ENCODE measurements around the gene SHFL. TPM values are rescaled to one million over a fixed set of nuclear protein-coding genes. Genes with fewer than 3 reads are reported as not detected.

The SHFL gene
- total RNA-seq, 5 donors from 2014 or later (not counting 1 experiment from before 2014, with no cell fraction given) = 75.5 to 116 (median 109) TPM

- Mint-ChIP-seq H3K4me3 (peak overlapping the region; percentile 46 to 68 (median 59)), H3K27me3 (no peaks in the 10 kb centered on the region), H3K4me1 (peaks cover 27 to 40% (median 33%) of the 10 kb centered on the region in 3 donors), H3K36me3 (peaks cover 16% of the 10 kb centered on the region), H3K9me3 (no peaks in the 10 kb centered on the region), H3K27ac (peak overlapping the region; percentile 36 to 71)
- H3K36me3 ChIP-seq (ENCODE audit: control insufficient read depth in 2 of 2, extremely low read depth in 1 of 2, insufficient read depth in 1 of 2, low read length in 1 of 2) = peaks cover 4 to 21% of the 10 kb centered on the region in 2 donors
- H3K27ac ChIP-seq (ENCODE audit: low read length) = peak overlapping the region; percentile 66
- H3K4me3 ChIP-seq (ENCODE audit: control insufficient read depth in 1 of 2, extremely low read depth in 1 of 2, low read length in 1 of 2) = peak overlapping the region; percentile 23 to 41
- CTCF ChIA-PET = interaction anchor here in 1 of 2 donors (0.7 to 1.6 kb wide), 7 partner anchors 8 to 153 kb away, joined by 4 to 16 read pairs (median 6); partner anchors contain the start of genes P2RY11 and PPAN
- H3K9me3 ChIP-seq = no peaks in the 10 kb centered on the region
- POLR2A ChIA-PET = interaction anchor here in 1 of 2 donors (0.6 kb wide), 1 partner anchor 45 kb away, joined by 5 read pairs; no protein-coding TSS in a partner anchor
- WGBS (ENCODE audit: insufficient coverage) = 34% methylated on average over 18 of the region's 26 CpGs
- H3K4me1 ChIP-seq (ENCODE audit: control insufficient read depth in 1 of 2, extremely low read depth in 1 of 2, insufficient read depth in 2 of 2, low read length in 2 of 2) = peaks cover 14 to 56% of the 10 kb centered on the region in 2 experiments
- no peak for DNase-seq
- ATAC-seq (replicated peaks in 1 of 4) = no peak
- no peaks in the 10 kb centered on the region for H3K27me3 ChIP-seq (replicated peaks in 1 of 2; ENCODE audit: control insufficient read depth in 2 of 2, extremely low read depth in 1 of 2, insufficient read depth in 2 of 2, low read length in 1 of 2)
Measured at GRCh38 chr19:10096615-10096963, 10.5 kb downstream of the SHFL start.

DNA sequence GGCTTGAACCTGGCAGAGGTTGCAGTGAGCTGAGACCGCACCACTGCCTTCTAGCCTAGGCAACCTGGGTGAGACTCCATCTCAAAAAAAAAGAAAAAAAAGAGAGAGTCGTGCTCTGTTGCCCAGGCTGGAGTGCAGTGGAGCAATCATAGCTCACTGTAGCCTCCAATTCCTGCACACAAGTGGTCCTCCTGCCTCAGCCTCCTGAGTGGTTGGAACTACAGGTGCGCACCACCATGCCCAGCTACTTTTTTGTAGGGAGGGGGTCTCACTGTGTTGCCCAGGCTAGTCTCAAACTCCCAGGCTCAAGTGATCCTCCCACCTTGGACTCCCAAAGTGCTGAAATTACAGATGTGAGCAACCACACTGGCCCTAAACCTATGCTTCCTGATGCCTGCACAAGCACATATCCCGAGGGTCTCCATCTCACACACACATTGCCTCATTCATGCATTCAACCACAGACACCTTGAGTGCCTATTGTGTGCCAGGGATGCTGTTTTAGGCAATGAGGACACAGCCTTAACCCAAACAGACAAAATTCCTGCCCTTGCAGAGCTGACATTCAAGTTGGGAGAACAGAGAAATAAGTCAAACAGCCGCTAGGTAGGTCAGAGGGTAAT is 14.2 kb downstream of the SHFL start:
- POLR2A ChIA-PET = interaction anchor here in 1 of 2 donors (0.6 kb wide), 1 partner anchor 312 kb away, joined by 3 read pairs; no protein-coding TSS in a partner anchor
- CTCF ChIA-PET = interaction anchor here in 1 of 2 donors (0.6 to 1.0 kb wide), 2 partner anchors 13 to 17 kb away, joined by 3 read pairs; no protein-coding TSS in a partner anchor
- H3K9me3 Mint-ChIP-seq = no peaks in the 10 kb centered on the region
- peak overlapping the region; percentile 67 to 85 for H3K27ac Mint-ChIP-seq
- no peak for ATAC-seq (replicated peaks in 1 of 4)
- Histone ChIP-seq H3K4me1 (ENCODE audit: control insufficient read depth in 1 of 2, extremely low read depth in 1 of 2, insufficient read depth in 2 of 2, low read length in 2 of 2) (peaks cover 31 to 90% of the 10 kb centered on the region in 2 experiments), H3K9me3 (no peaks in the 10 kb centered on the region), H3K27ac (ENCODE audit: low read length) (peak overlapping the region; percentile 65), H3K4me3 (ENCODE audit: control insufficient read depth in 1 of 2, extremely low read depth in 1 of 2, low read length in 1 of 2) (no peak overlapping the region), H3K27me3 (replicated peaks in 1 of 2; ENCODE audit: control insufficient read depth in 2 of 2, extremely low read depth in 1 of 2, insufficient read depth in 2 of 2, low read length in 1 of 2) (no peaks in the 10 kb centered on the region), H3K36me3 (ENCODE audit: control insufficient read depth in 2 of 2, extremely low read depth in 1 of 2, insufficient read depth in 1 of 2, low read length in 1 of 2) (no peaks in the 10 kb centered on the region)
- no peaks in the 10 kb centered on the region for H3K36me3 Mint-ChIP-seq
- DNase-seq = no peak
- H3K27me3 Mint-ChIP-seq = no peaks in the 10 kb centered on the region
- peaks cover 53 to 60% (median 55%) of the 10 kb centered on the region in 3 donors for H3K4me1 Mint-ChIP-seq
- 100% methylated on average over 2 of the region's 5 CpGs for WGBS (ENCODE audit: insufficient coverage)
- H3K4me3 Mint-ChIP-seq = no peak overlapping the region

GRCh38 chr19:10102787-10103236 is 16.7 kb downstream of the SHFL start:
- no peak for ATAC-seq (replicated peaks in 1 of 4)
- no peaks in the 10 kb centered on the region for H3K9me3 Mint-ChIP-seq
- Histone ChIP-seq H3K36me3 (ENCODE audit: control insufficient read depth in 2 of 2, extremely low read depth in 1 of 2, insufficient read depth in 1 of 2, low read length in 1 of 2) (peaks cover under 1 to 9% of the 10 kb centered on the region in 2 donors), H3K27me3 (replicated peaks in 1 of 2; ENCODE audit: control insufficient read depth in 2 of 2, extremely low read depth in 1 of 2, insufficient read depth in 2 of 2, low read length in 1 of 2) (no peaks in the 10 kb centered on the region), H3K9me3 (no peaks in the 10 kb centered on the region), H3K27ac (ENCODE audit: low read length) (peak overlapping the region; percentile 88), H3K4me1 (ENCODE audit: control insufficient read depth in 1 of 2, extremely low read depth in 1 of 2, insufficient read depth in 2 of 2, low read length in 2 of 2) (peaks cover 41 to 95% of the 10 kb centered on the region in 2 experiments), H3K4me3 (ENCODE audit: control insufficient read depth in 1 of 2, extremely low read depth in 1 of 2, low read length in 1 of 2) (no peak overlapping the region)
- H3K27me3 Mint-ChIP-seq = no peaks in the 10 kb centered on the region
- H3K36me3 Mint-ChIP-seq = peaks cover 7% of the 10 kb centered on the region
- H3K27ac Mint-ChIP-seq = peak overlapping the region; percentile 96 to 97
- DNase-seq = peak in 1 of 35 experiments; percentile 36
- CTCF ChIA-PET = interaction anchor here in 1 of 2 donors (0.6 kb wide), 1 partner anchor 125 kb away, joined by 3 read pairs; no protein-coding TSS in a partner anchor
- peak overlapping the region in 2 of 3 donors; percentile 9 to 66 for H3K4me3 Mint-ChIP-seq
- H3K4me1 Mint-ChIP-seq = peaks cover 63 to 71% (median 68%) of the 10 kb centered on the region in 3 donors
- POLR2A ChIA-PET = interaction anchor here (0.5 to 0.6 kb wide), 2 partner anchors 18 to 1329 kb away, joined by 3 to 5 read pairs; no protein-coding TSS in a partner anchor
- 70% methylated on average over 6 of the region's 7 CpGs for WGBS (ENCODE audit: insufficient coverage)

- Histone ChIP-seq H3K4me3 (ENCODE audit: control insufficient read depth in 1 of 2, extremely low read depth in 1 of 2, low read length in 1 of 2) (no peak overlapping the region), H3K36me3 (ENCODE audit: control insufficient read depth in 2 of 2, extremely low read depth in 1 of 2, insufficient read depth in 1 of 2, low read length in 1 of 2) (peaks cover 10 to 21% of the 10 kb centered on the region in 2 donors), H3K27me3 (replicated peaks in 1 of 2; ENCODE audit: control insufficient read depth in 2 of 2, extremely low read depth in 1 of 2, insufficient read depth in 2 of 2, low read length in 1 of 2) (no peaks in the 10 kb centered on the region), H3K4me1 (ENCODE audit: control insufficient read depth in 1 of 2, extremely low read depth in 1 of 2, insufficient read depth in 2 of 2, low read length in 2 of 2) (peaks cover 41 to 91% of the 10 kb centered on the region in 2 experiments), H3K9me3 (no peaks in the 10 kb centered on the region), H3K27ac (ENCODE audit: low read length) (peak overlapping the region; percentile 97)
- POLR2A ChIA-PET = interaction anchor here in 1 of 2 donors (0.6 kb wide), 1 partner anchor 1660 kb away, joined by 3 read pairs; no protein-coding TSS in a partner anchor
- Mint-ChIP-seq H3K4me1 (peaks cover 58 to 65% (median 62%) of the 10 kb centered on the region in 3 donors), H3K4me3 (peak overlapping the region in 1 of 3 donors; percentile 89), H3K27ac (peak overlapping the region; percentile 94 to 96), H3K27me3 (no peaks in the 10 kb centered on the region), H3K9me3 (no peaks in the 10 kb centered on the region), H3K36me3 (peaks cover 7% of the 10 kb centered on the region)
- CTCF ChIA-PET = interaction anchor here (0.7 to 1.6 kb wide), 9 partner anchors 8 to 324 kb away, joined by 3 to 10 read pairs (median 4); partner anchors contain the start of gene CDC37 (in 1 of the 2)
- no peak for DNase-seq
- no peak for ATAC-seq (replicated peaks in 1 of 4)
Measured at GRCh38 chr19:10104130-10104513, 18.0 kb downstream of the SHFL start.

GRCh38 chr19:10104665-10105508 is 18.8 kb downstream of the SHFL start:
- POLR2A ChIA-PET = no interaction called here
- peak in 34 of 35 experiments; percentile 64 to 93 (median 80) for DNase-seq

More at GRCh38 chr19:10104665-10105508, 18.8 kb downstream of the SHFL start:
- Mint-ChIP-seq H3K4me3 (peak overlapping the region; percentile 70 to 91 (median 89)), H3K36me3 (peaks cover 11% of the 10 kb centered on the region), H3K4me1 (peaks cover 51 to 60% (median 58%) of the 10 kb centered on the region in 3 donors), H3K9me3 (no peaks in the 10 kb centered on the region), H3K27me3 (no peaks in the 10 kb centered on the region), H3K27ac (peak overlapping the region; percentile 94 to 96)
- peaks cover 18 to 29% of the 10 kb centered on the region in 2 donors for H3K36me3 ChIP-seq (ENCODE audit: control insufficient read depth in 2 of 2, extremely low read depth in 1 of 2, insufficient read depth in 1 of 2, low read length in 1 of 2)
- CTCF ChIA-PET = interaction anchor here in 1 of 2 donors (0.7 to 1.6 kb wide), 8 partner anchors 8 to 323 kb away, joined by 3 to 10 read pairs (median 4); partner anchors contain the start of gene CDC37
- H3K9me3 ChIP-seq = no peaks in the 10 kb centered on the region
- peak; percentile 73 to 84 (median 76) for ATAC-seq (replicated peaks in 1 of 4)
- peak overlapping the region in 1 of 2 donors; percentile 10 for H3K4me3 ChIP-seq (ENCODE audit: control insufficient read depth in 1 of 2, extremely low read depth in 1 of 2, low read length in 1 of 2)
- 0% methylated on average over 12 of the region's 15 CpGs for WGBS (ENCODE audit: insufficient coverage)
- H3K27me3 ChIP-seq (replicated peaks in 1 of 2; ENCODE audit: control insufficient read depth in 2 of 2, extremely low read depth in 1 of 2, insufficient read depth in 2 of 2, low read length in 1 of 2) = no peaks in the 10 kb centered on the region
- peak overlapping the region; percentile 97 for H3K27ac ChIP-seq (ENCODE audit: low read length)
- H3K4me1 ChIP-seq (ENCODE audit: control insufficient read depth in 1 of 2, extremely low read depth in 1 of 2, insufficient read depth in 2 of 2, low read length in 2 of 2) = peaks cover 38 to 92% of the 10 kb centered on the region in 2 experiments
